Endodermal cell (in vitro differentiated cells): ENCODE measurements around the gene TBCC. TPM values are rescaled to one million over a fixed set of nuclear protein-coding genes. Genes with fewer than 3 reads are reported as not detected.

Experiments
- DNase-seq: peaks from one replicate; pipeline ENCODE4 v3.0.0-alpha.2; 2017
- H3K27ac ChIP-seq: 2 replicates; pipeline ENCODE4 v1.5.1; 2013; ENCODE audit warnings: mild to moderate bottlenecking, low read depth, low read length, moderate library complexity
- H3K27me3 ChIP-seq: 2 replicates; pipeline ENCODE4 v1.6.1; 2013; ENCODE audit warnings: mild to moderate bottlenecking, low read length, moderate library complexity; ENCODE audit not compliant: insufficient read depth, control insufficient read depth, poor library complexity, severe bottlenecking
- H3K36me3 ChIP-seq: 2 replicates; pipeline ENCODE4 v1.7.0; 2013; ENCODE audit warnings: mild to moderate bottlenecking, low read length, moderate library complexity; ENCODE audit not compliant: control insufficient read depth, insufficient read depth
- H3K4me1 ChIP-seq: one replicate; pipeline ENCODE4 v1.7.0; 2013; ENCODE audit warnings: low read length; ENCODE audit not compliant: control insufficient read depth, insufficient read depth
- H3K4me3 ChIP-seq: 2 replicates; pipeline ENCODE4 v1.5.1; 2013; ENCODE audit warnings: mild to moderate bottlenecking, low read length, moderate library complexity
- H3K9ac ChIP-seq: 2 replicates; pipeline ENCODE4 v1.6.1; 2013; ENCODE audit warnings: mild to moderate bottlenecking, low read length, moderate library complexity; ENCODE audit not compliant: poor library complexity, severe bottlenecking; ENCODE audit errors: extremely low read depth
- H3K9me3 ChIP-seq: 2 replicates; pipeline ENCODE4 v1.6.1; 2013; ENCODE audit warnings: mild to moderate bottlenecking, low read length, moderate library complexity; ENCODE audit not compliant: control insufficient read depth
- H3K27ac Mint-ChIP-seq: 2 replicates; pipeline ENCODE4 v1.8.0; 2020; ENCODE audit warnings: mixed read lengths
- H3K27me3 Mint-ChIP-seq: 2 replicates; pipeline ENCODE4 v1.8.0; 2021; ENCODE audit warnings: mild to moderate bottlenecking, mixed read lengths; ENCODE audit not compliant: insufficient read depth
- H3K36me3 Mint-ChIP-seq: 2 replicates; pipeline ENCODE4 v1.8.0; 2020; ENCODE audit warnings: low read depth, mixed read lengths
- H3K4me1 Mint-ChIP-seq: 2 replicates; pipeline ENCODE4 v1.8.0; 2020; ENCODE audit warnings: mixed read lengths
- H3K4me3 Mint-ChIP-seq: 2 replicates; pipeline ENCODE4 v1.8.0; 2020; ENCODE audit warnings: mild to moderate bottlenecking, moderate library complexity, mixed read lengths
- H3K9me3 Mint-ChIP-seq: 2 replicates; pipeline ENCODE4 v1.8.0; 2020; ENCODE audit warnings: mild to moderate bottlenecking, mixed read lengths
- CTCF ChIP-seq: fragments of 200-600 bp; sonication (generic); conservative IDR thresholded peaks from 2 replicates; pipeline ENCODE4 v1.5.0; 2021; ENCODE audit warnings: antibody characterized with exemption, mild to moderate bottlenecking
- WGBS, 2 experiments: methylation state at CpG; one replicate each; pipeline versions ENCODE4 v1.1.5 to v1.1.7; 2013; ENCODE audit warnings: missing lambda C conversion rate in 2 of 2, mixed read lengths in 1 of 2; ENCODE audit not compliant: insufficient coverage in 1 of 2, insufficient read length in 1 of 2; 5-methylcytosine and 5-hydroxymethylcytosine counted together
- total RNA-seq, 2 donors: library from RNA; stranded (reverse); fragmentation: NEBNext Ultra II Directional in 1 of 2; extraction: Animal tissue kit (Norgen Biotek cat#: 25700) in 1 of 2; gene quantifications; 2 replicates in 1 of 2; 3 replicates in 1 of 2; pipeline ENCODE4 v1.2.1, GENCODE V29; 2021

The TBCC gene
- total RNA-seq, 2 donors from 2014 or later: 16.7 to 21.9 TPM

DNA sequence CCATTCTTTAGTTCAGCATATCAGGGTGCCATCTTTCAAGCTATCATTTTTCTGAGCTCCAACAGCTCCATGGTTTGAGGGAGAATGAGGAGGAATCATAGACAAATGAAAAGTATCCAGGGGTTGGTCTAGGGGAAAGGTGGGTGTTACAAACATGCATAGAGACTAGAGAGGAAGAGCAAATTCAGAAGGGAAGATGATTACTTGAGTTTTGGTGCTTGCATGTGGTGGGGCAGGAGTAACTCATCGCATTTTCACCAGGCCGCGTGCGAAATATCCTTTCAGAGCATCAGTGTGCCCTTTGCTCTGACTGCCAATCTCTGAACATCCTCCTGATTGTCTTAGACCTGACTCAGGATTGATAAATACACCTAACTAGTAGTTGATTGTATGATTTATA is 28.3 kb upstream of the TBCC start:
- peaks cover 2% of the 10 kb centered on the region for H3K36me3 Mint-ChIP-seq
- Histone ChIP-seq H3K27me3 (no peaks in the 10 kb centered on the region), H3K9me3 (no peaks in the 10 kb centered on the region), H3K27ac (no peak overlapping the region), H3K4me3 (no peak overlapping the region), H3K36me3 (no peaks in the 10 kb centered on the region), H3K9ac (no peak overlapping the region), H3K4me1 (no peaks in the 10 kb centered on the region)
- no peak for DNase-seq
- no peaks in the 10 kb centered on the region for H3K27me3 Mint-ChIP-seq
- H3K4me1 Mint-ChIP-seq: peaks cover 12% of the 10 kb centered on the region
- no peak for TF ChIP-seq CTCF
- no peak overlapping the region for H3K27ac Mint-ChIP-seq
- no peaks in the 10 kb centered on the region for H3K9me3 Mint-ChIP-seq
- no peak overlapping the region for H3K4me3 Mint-ChIP-seq
- WGBS, 2 experiments: 99 to 100% methylated on average over 2 to 4 of the region's 4 CpGs

DNA sequence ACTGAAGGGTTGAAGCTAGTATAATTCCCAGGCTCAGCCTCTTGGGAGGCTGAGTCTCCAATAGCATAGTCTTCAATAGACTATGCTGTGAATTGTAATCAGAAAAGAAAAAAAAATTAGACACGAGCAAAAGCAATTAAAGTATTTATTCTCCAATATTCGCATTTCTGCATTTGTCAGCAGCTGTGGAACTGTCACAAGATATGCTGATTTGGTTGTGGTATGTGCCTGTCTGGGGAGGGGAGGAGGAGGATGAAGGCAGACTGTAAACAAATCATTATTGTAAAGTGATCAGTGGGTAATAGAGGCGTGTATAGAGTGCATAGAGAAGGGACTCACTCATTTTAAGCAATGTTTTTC is 25.8 kb upstream of the TBCC start:
- Histone ChIP-seq H3K27me3 (no peaks in the 10 kb centered on the region), H3K9me3 (no peaks in the 10 kb centered on the region), H3K4me3 (no peak overlapping the region), H3K27ac (no peak overlapping the region), H3K4me1 (no peaks in the 10 kb centered on the region), H3K9ac (no peak overlapping the region), H3K36me3 (no peaks in the 10 kb centered on the region)
- peak overlapping the region; percentile 56 for H3K4me3 Mint-ChIP-seq
- peaks cover 2% of the 10 kb centered on the region for H3K36me3 Mint-ChIP-seq
- no peak for TF ChIP-seq CTCF
- no peaks in the 10 kb centered on the region for H3K9me3 Mint-ChIP-seq
- H3K4me1 Mint-ChIP-seq: peaks cover 12% of the 10 kb centered on the region
- peak overlapping the region; percentile 98 for H3K27ac Mint-ChIP-seq
- 68 to 75% methylated on average over 3 of the region's 3 CpGs for WGBS, 2 experiments
- no peak for DNase-seq
- H3K27me3 Mint-ChIP-seq: no peaks in the 10 kb centered on the region

DNA sequence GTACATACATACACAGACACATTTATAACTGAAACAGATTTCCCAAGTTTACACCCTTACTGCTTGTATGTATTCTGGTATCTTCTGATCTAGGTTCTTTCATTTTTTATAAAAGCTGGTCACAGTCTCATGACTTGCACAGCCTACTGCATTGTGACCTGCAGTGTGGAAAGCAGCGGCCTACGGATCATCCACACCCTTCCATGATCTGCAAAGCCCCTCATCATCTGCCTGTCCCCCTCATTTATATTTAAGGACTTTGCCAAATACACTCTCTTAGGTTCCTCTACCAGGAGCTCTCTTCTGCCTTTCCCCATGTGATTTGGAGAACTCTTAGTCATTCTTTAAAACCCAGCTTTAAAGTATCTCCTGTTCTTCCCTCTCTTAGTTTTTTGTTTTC is 23.9 kb upstream of the TBCC start:
- no peaks in the 10 kb centered on the region for H3K27me3 Mint-ChIP-seq
- Histone ChIP-seq H3K4me1 (no peaks in the 10 kb centered on the region), H3K9me3 (no peaks in the 10 kb centered on the region), H3K9ac (no peak overlapping the region), H3K27ac (no peak overlapping the region), H3K27me3 (no peaks in the 10 kb centered on the region), H3K36me3 (no peaks in the 10 kb centered on the region), H3K4me3 (no peak overlapping the region)
- H3K9me3 Mint-ChIP-seq: no peaks in the 10 kb centered on the region
- H3K4me3 Mint-ChIP-seq: no peak overlapping the region
- WGBS, 2 experiments: 94 to 100% methylated on average over 2 of the region's 2 CpGs
- H3K36me3 Mint-ChIP-seq: peaks cover 2% of the 10 kb centered on the region
- H3K27ac Mint-ChIP-seq: no peak overlapping the region
- no peak for TF ChIP-seq CTCF
- peaks cover 12% of the 10 kb centered on the region for H3K4me1 Mint-ChIP-seq
- DNase-seq: no peak
